ENCODE results near the gene SLC35G3. TPM values are rescaled to one million over a fixed set of nuclear protein-coding genes. Genes with fewer than 3 reads are reported as not detected.

The SLC35G3 gene
- total and polyA plus RNA-seq, 7 donors = not detected

- Histone ChIP-seq H3K27ac (no peak overlapping the region), H3K36me3 (ENCODE audit: insufficient read depth in 1 of 2, low read depth in 1 of 2) (peaks cover 2 to 100% of the 10 kb centered on the region in 2 donors), H3K4me1 (no peaks in the 10 kb centered on the region), H3K9me3 (no peaks in the 10 kb centered on the region), H3K27me3 (ENCODE audit: insufficient read depth in 3 of 3, low read length in 2 of 3) (no peaks in the 10 kb centered on the region), H3K4me3 (no peak overlapping the region)
- intact Hi-C loops (cut with DNase I) = no loop called here
- ATAC-seq = no peak
- no peak for TF ChIP-seq CTCF (IDR thresholded peaks at IDR 0.05)
- 93 to 97% (median 97%) methylated on average over 7 of the region's 7 CpGs for WGBS, 3 donors
- no peak for DNase-seq
Measured at GRCh38 chr17:35163886-35164285, 30.3 kb downstream of the SLC35G3 start.

GRCh38 chr17:35162755-35163154, 31.4 kb downstream of the SLC35G3 start:
- Histone ChIP-seq H3K9me3 (no peaks in the 10 kb centered on the region), H3K4me3 (no peak overlapping the region), H3K27me3 (ENCODE audit: insufficient read depth in 3 of 3, low read length in 2 of 3) (no peaks in the 10 kb centered on the region), H3K27ac (no peak overlapping the region), H3K36me3 (ENCODE audit: insufficient read depth in 1 of 2, low read depth in 1 of 2) (peaks cover 2 to 100% of the 10 kb centered on the region in 2 donors), H3K4me1 (no peaks in the 10 kb centered on the region)
- no peak for ATAC-seq
- intact Hi-C loops (cut with DNase I) = no loop called here
- no peak for TF ChIP-seq CTCF (IDR thresholded peaks at IDR 0.05)
- DNase-seq = no peak
- 73 to 88% (median 84%) methylated on average over 4 of the region's 4 CpGs for WGBS, 3 donors

GRCh38 chr17:35161281-35161761, 32.9 kb downstream of the SLC35G3 start:
- H3K27me3 ChIP-seq (ENCODE audit: insufficient read depth in 3 of 3, low read length in 2 of 3) = no peaks in the 10 kb centered on the region
- ATAC-seq (no peak), DNase-seq (no peak)
- H3K4me3 ChIP-seq = no peak overlapping the region
- no peaks in the 10 kb centered on the region for H3K4me1 ChIP-seq
- no peaks in the 10 kb centered on the region for H3K9me3 ChIP-seq
- H3K36me3 ChIP-seq (ENCODE audit: insufficient read depth in 1 of 2, low read depth in 1 of 2) = peaks cover 2 to 100% of the 10 kb centered on the region in 2 donors
- no peak for TF ChIP-seq CTCF (IDR thresholded peaks at IDR 0.05)
- WGBS, 3 donors = 70 to 84% (median 70%) methylated on average over 3 of the region's 3 CpGs
- intact Hi-C loops (cut with DNase I) = no loop called here
- H3K27ac ChIP-seq = no peak overlapping the region

GRCh38 chr17:35160354-35161201, 33.6 kb downstream of the SLC35G3 start:
- DNase-seq (no peak), ATAC-seq (no peak)
- no peak overlapping the region for H3K4me3 ChIP-seq
- WGBS, 3 donors = 77 to 85% (median 79%) methylated on average over 13 of the region's 13 CpGs
- no peaks in the 10 kb centered on the region for H3K9me3 ChIP-seq
- H3K27ac ChIP-seq = no peak overlapping the region
- intact Hi-C loops (cut with DNase I) = no loop called here
- H3K27me3 ChIP-seq (ENCODE audit: insufficient read depth in 3 of 3, low read length in 2 of 3) = no peaks in the 10 kb centered on the region
- no peaks in the 10 kb centered on the region for H3K4me1 ChIP-seq
- H3K36me3 ChIP-seq (ENCODE audit: insufficient read depth in 1 of 2, low read depth in 1 of 2) = peaks cover 2 to 100% of the 10 kb centered on the region in 2 donors
- no peak for TF ChIP-seq CTCF (IDR thresholded peaks at IDR 0.05)
